Ovary (tissue), 9 donors: Measurements from ENCODE around the gene SEC16B. TPM values are rescaled to one million over a fixed set of nuclear protein-coding genes. Genes with fewer than 3 reads are reported as not detected.

Source experiments
- DNase-seq, 5 donors: peaks; one replicate each; pipeline ENCODE4 v3.0.0-alpha.2; 2019 to 2020
- H3K27ac ChIP-seq, 2 donors: fragments of 200-600 bp; one replicate each; pipeline versions ENCODE4 v1.5.1 to v1.8.0; 2019 to 2022
- H3K27me3 ChIP-seq: fragments of 200-600 bp; one replicate; pipeline ENCODE4 v1.8.0; 2022
- H3K36me3 ChIP-seq: fragments of 200-600 bp; sonication (generic); one replicate; pipeline ENCODE4 v1.5.1; 2019
- H3K4me1 ChIP-seq: one replicate; pipeline ENCODE4 v1.8.1; 2013; ENCODE audit warnings: mild to moderate bottlenecking, moderate library complexity; ENCODE audit not compliant: insufficient read depth
- H3K4me3 ChIP-seq: fragments of 200-600 bp; sonication (generic); one replicate; pipeline ENCODE4 v1.5.1; 2017
- H3K9me3 ChIP-seq, 2 donors: fragments of 200-600 bp in 1 of 2; sonication (generic) in 1 of 2; one replicate each; pipeline versions ENCODE4 v1.5.1 to v1.8.1; 2013 to 2019; ENCODE audit warnings: mild to moderate bottlenecking in 1 of 2, moderate library complexity in 1 of 2
- CTCF ChIP-seq, 3 donors: fragments of 450-650 bp in 2 of 3; fragments of 200-600 bp in 1 of 3; IDR thresholded peaks; one replicate each; pipeline versions ENCODE4 v1.5.1 to v1.8.0; 2016 to 2022; ENCODE audit warnings: antibody characterized with exemption in 3 of 3, mild to moderate bottlenecking in 1 of 3
- EP300 ChIP-seq: sonication (generic); formaldehyde crosslinking; IDR thresholded peaks from one replicate; pipeline ENCODE4 v1.6.1; 2017; ENCODE audit warnings: antibody characterized with exemption
- POLR2A ChIP-seq: fragments of 450-650 bp; IDR thresholded peaks from one replicate; pipeline ENCODE4 v1.6.1; 2017; ENCODE audit warnings: antibody characterized with exemption, mild to moderate bottlenecking, moderate library complexity
- WGBS, 3 donors: extraction: QIAGEN DNeasy Blood & Tissue Kit in 1 of 3; methylation state at CpG; one replicate each; pipeline versions ENCODE4 v1.1.5 to v1.1.7; 2013 to 2017; 5-methylcytosine and 5-hydroxymethylcytosine counted together
- intact Hi-C, 4 donors: fragments of 100-400 bp; cut with DNase I; formaldehyde crosslinking; loops; one replicate each; pipeline versions ENCODE4 v1.11.0 to v1.15.1; 2022 to 2023
- polyA plus RNA-seq, 2 donors: library from polyadenylated mRNA; stranded (reverse); fragments of 200-250 nt in 1 of 2; fragments of 350-450 nt in 1 of 2; fragmentation: Illumina TruSeq in 1 of 2; extraction: RNeasy Lipid Tissue Mini Kit (QIAGEN cat#74804) in 1 of 2; gene quantifications; one replicate each; pipeline ENCODE4 v1.2.3, GENCODE V29; 2013 to 2014
- total RNA-seq, 7 donors: library from RNA; depleted of rRNA in 2 of 7; stranded (reverse); fragments of >200 nt in 2 of 7; fragmentation: NEBNext Ultra II Directional in 3 of 7; extraction: Animal tissue kit (Norgen Biotek cat#: 25700) in 3 of 7; gene quantifications; one replicate each; pipeline versions ENCODE4 v1.1.0 to v1.2.4, GENCODE V29; 2016 to 2023
- donor health status: DM: no; HTN: no; CAD: no; lungs with moderate emphysema.
- donor health status: DM: no; HTN: no; CAD: no.
- donor health status: Bipolar disorder and iron deficiency.
- donor health status: DM: yes; HTN: yes; CAD: no.
- donor health status: DM: no; HTN: no; CAD: no.
- donor health status: DM: yes; HTN: yes; CAD: no.

Gene SEC16B
- total and polyA plus RNA-seq, 9 donors: 1.6 to 5.1 (median 3.0) TPM

GRCh38 chr1:177945943-177946650, 23.8 kb downstream of the SEC16B start:
- intact Hi-C loops: loop anchor here in 1 of 4 donors (5.0 kb wide), 1 partner anchor 1049 kb away; no protein-coding TSS in a partner anchor
- TF ChIP-seq POLR2A (no peak), CTCF (IDR thresholded peaks at IDR 0.05) (peak; percentile 60 to 67 (median 63)), EP300 (no peak)
- WGBS, 3 donors: 26 to 34% (median 29%) methylated on average over 12 of the region's 12 CpGs
- DNase-seq: peak; percentile 67 to 82 (median 71)
- Histone ChIP-seq H3K36me3 (no peaks in the 10 kb centered on the region), H3K4me3 (no peak overlapping the region), H3K9me3 (no peaks in the 10 kb centered on the region), H3K27me3 (no peaks in the 10 kb centered on the region), H3K27ac (no peak overlapping the region), H3K4me1 (peaks cover 3% of the 10 kb centered on the region)

- intact Hi-C loops: no loop called here
- no peak for TF ChIP-seq POLR2A
- no peak for TF ChIP-seq EP300
- no peak for TF ChIP-seq CTCF (IDR thresholded peaks at IDR 0.05)
- Histone ChIP-seq H3K27me3 (no peaks in the 10 kb centered on the region), H3K4me3 (no peak overlapping the region), H3K27ac (peak overlapping the region in 1 of 2 donors; percentile 55), H3K9me3 (no peaks in the 10 kb centered on the region), H3K36me3 (no peaks in the 10 kb centered on the region), H3K4me1 (peaks cover 3% of the 10 kb centered on the region)
- 15 to 16% (median 15%) methylated on average over 20 of the region's 20 CpGs for WGBS, 3 donors
- peak; percentile 60 to 80 (median 78) for DNase-seq
Measured at GRCh38 chr1:177944016-177944949, 25.6 kb downstream of the SEC16B start.

GRCh38 chr1:177941976-177942375, 27.9 kb downstream of the SEC16B start:
- WGBS, 3 donors: 91 to 97% (median 93%) methylated on average over 5 of the region's 5 CpGs
- Histone ChIP-seq H3K27ac (no peak overlapping the region), H3K9me3 (no peaks in the 10 kb centered on the region), H3K4me1 (peaks cover 3% of the 10 kb centered on the region), H3K36me3 (no peaks in the 10 kb centered on the region), H3K4me3 (no peak overlapping the region), H3K27me3 (no peaks in the 10 kb centered on the region)
- TF ChIP-seq POLR2A (no peak), EP300 (no peak), CTCF (IDR thresholded peaks at IDR 0.05) (no peak)
- intact Hi-C loops: no loop called here
- no peak for DNase-seq

- 59 to 78% (median 72%) methylated on average over 3 of the region's 3 CpGs for WGBS, 3 donors
- intact Hi-C loops: no loop called here
- TF ChIP-seq CTCF (IDR thresholded peaks at IDR 0.05) (no peak), EP300 (no peak), POLR2A (no peak)
Measured at GRCh38 chr1:177940682-177941081, 29.2 kb downstream of the SEC16B start.

More at GRCh38 chr1:177940682-177941081, 29.2 kb downstream of the SEC16B start:
- Histone ChIP-seq H3K27ac (no peak overlapping the region), H3K4me1 (peaks cover 3% of the 10 kb centered on the region), H3K27me3 (no peaks in the 10 kb centered on the region), H3K36me3 (no peaks in the 10 kb centered on the region), H3K9me3 (no peaks in the 10 kb centered on the region), H3K4me3 (no peak overlapping the region)
- no peak for DNase-seq
